CD14-positive monocyte (primary cell): ENCODE results near the gene XXYLT1. TPM values are rescaled to one million over a fixed set of nuclear protein-coding genes. Genes with fewer than 3 reads are reported as not detected.

ENCODE experiments used
- DNase-seq, 3 donors: peaks; one replicate each; pipeline ENCODE4 v3.0.0-alpha.2; 2011 to 2022
- H2AFZ ChIP-seq: 2 replicates; pipeline ENCODE4 v1.6.0; 2012; ENCODE audit warnings: mild to moderate bottlenecking, low read depth, low read length, inconsistent platforms; ENCODE audit not compliant: insufficient read depth, poor library complexity, severe bottlenecking
- H3K27ac ChIP-seq, 2 donors: 1 replicate in 1 of 2; 2 replicates in 1 of 2; pipeline ENCODE4 v1.5.1; 2012 to 2013; ENCODE audit warnings: low read length in 2 of 2, control low read depth in 1 of 2, inconsistent platforms in 1 of 2, low read depth in 1 of 2, mild to moderate bottlenecking in 1 of 2
- H3K27me3 ChIP-seq, 2 donors: one replicate each; pipeline versions ENCODE4 v1.6.0 to v1.6.1; 2011 to 2013; ENCODE audit warnings: low read length in 2 of 2; ENCODE audit not compliant: control insufficient read depth in 2 of 2, insufficient read depth in 2 of 2
- H3K36me3 ChIP-seq, 2 donors: replicated peaks in 1 of 2; 1 replicate in 1 of 2; 2 replicates in 1 of 2; pipeline versions ENCODE4 v1.5.1 to v1.6.1; 2012 to 2013; ENCODE audit warnings: low read length in 2 of 2, control low read depth in 1 of 2, inconsistent platforms in 1 of 2, mild to moderate bottlenecking in 1 of 2; ENCODE audit not compliant: insufficient read depth in 2 of 2, control insufficient read depth in 1 of 2
- H3K4me1 ChIP-seq, 2 donors: 1 replicate in 1 of 2; 2 replicates in 1 of 2; pipeline versions ENCODE4 v1.5.1 to v1.6.1; 2012 to 2013; ENCODE audit warnings: low read length in 2 of 2, control low read depth in 1 of 2, inconsistent platforms in 1 of 2, mild to moderate bottlenecking in 1 of 2, moderate library complexity in 1 of 2; ENCODE audit not compliant: insufficient read depth in 2 of 2, control insufficient read depth in 1 of 2
- H3K4me2 ChIP-seq: replicated peaks from 2 replicates; pipeline ENCODE3; 2012; ENCODE audit warnings: low read length, moderate library complexity, mild to moderate bottlenecking; ENCODE audit not compliant: poor library complexity, severe bottlenecking; ENCODE audit errors: extremely low read depth
- H3K4me3 ChIP-seq, 3 experiments: fragments of 200-600 bp in 1 of 3; sonication (generic) in 1 of 3; replicated peaks in 1 of 3; 1 replicate in 2 of 3; 2 replicates in 1 of 3; pipeline ENCODE4 v1.5.1; 2011 to 2013; ENCODE audit warnings: low read length in 3 of 3, mild to moderate bottlenecking in 3 of 3, control low read depth in 2 of 3, low read depth in 2 of 3, inconsistent platforms in 1 of 3, moderate library complexity in 1 of 3
- H3K79me2 ChIP-seq: 2 replicates; pipeline ENCODE4 v1.6.0; 2012; ENCODE audit warnings: mild to moderate bottlenecking, control low read depth, inconsistent platforms, low read length, moderate library complexity; ENCODE audit not compliant: insufficient read depth
- H3K9ac ChIP-seq: 2 replicates; pipeline ENCODE4 v1.6.0; 2017; ENCODE audit warnings: low read length, mild to moderate bottlenecking; ENCODE audit not compliant: insufficient read depth, poor library complexity, severe bottlenecking
- H3K9me3 ChIP-seq, 2 donors: replicated peaks in 1 of 2; 1 replicate in 1 of 2; 2 replicates in 1 of 2; pipeline versions ENCODE4 v1.5.1 to v1.6.1; 2012 to 2013; ENCODE audit warnings: low read length in 2 of 2, control low read depth in 1 of 2; ENCODE audit not compliant: control insufficient read depth in 1 of 2, insufficient read depth in 1 of 2
- H4K20me1 ChIP-seq: 2 replicates; pipeline ENCODE4 v1.6.0; 2012; ENCODE audit warnings: mild to moderate bottlenecking, low read length, control low read depth, moderate library complexity; ENCODE audit not compliant: insufficient read depth
- H3K27ac Mint-ChIP-seq, 7 donors: one replicate each; pipeline ENCODE4 v1.8.0; 2020; ENCODE audit warnings: mild to moderate bottlenecking in 7 of 7, mixed read lengths in 7 of 7, moderate library complexity in 6 of 7, inconsistent platforms in 2 of 7
- H3K27me3 Mint-ChIP-seq, 3 donors: one replicate each; pipeline ENCODE4 v1.8.0; 2021 to 2022; ENCODE audit warnings: low read depth in 3 of 3, mild to moderate bottlenecking in 3 of 3, mixed read lengths in 3 of 3, moderate library complexity in 3 of 3, inconsistent platforms in 1 of 3
- H3K36me3 Mint-ChIP-seq, 2 donors: one replicate each; pipeline ENCODE4 v1.8.0; 2020; ENCODE audit warnings: mixed read lengths in 2 of 2, inconsistent platforms in 1 of 2, mild to moderate bottlenecking in 1 of 2
- H3K4me1 Mint-ChIP-seq: one replicate; pipeline ENCODE4 v1.8.0; 2020; ENCODE audit warnings: mild to moderate bottlenecking, mixed read lengths
- H3K4me3 Mint-ChIP-seq, 2 donors: one replicate each; pipeline ENCODE4 v1.8.0; 2020; ENCODE audit warnings: mild to moderate bottlenecking in 2 of 2, mixed read lengths in 2 of 2, moderate library complexity in 1 of 2
- H3K9me3 Mint-ChIP-seq, 7 donors: one replicate each; pipeline ENCODE4 v1.8.0; 2020 to 2022; ENCODE audit warnings: mixed read lengths in 7 of 7, mild to moderate bottlenecking in 6 of 7, moderate library complexity in 6 of 7, inconsistent platforms in 2 of 7
- CTCF ChIP-seq: fragments of 200-600 bp; IDR thresholded peaks from one replicate; pipeline ENCODE4 v1.8.0; 2022; ENCODE audit warnings: antibody characterized with exemption, mild to moderate bottlenecking
- WGBS: methylation state at CpG from one replicate; pipeline ENCODE4 v1.1.5; 2013; ENCODE audit warnings: missing lambda C conversion rate; ENCODE audit not compliant: insufficient coverage; 5-methylcytosine and 5-hydroxymethylcytosine counted together
- intact Hi-C, 2 donors: fragments of 100-400 bp; cut with micrococcal nuclease; formaldehyde crosslinking; loops; one replicate each; pipeline versions ENCODE4 v1.15.0 to v1.15.1; 2023
- polyA plus RNA-seq, 3 donors: library from polyadenylated mRNA; depleted of rRNA in 1 of 3; unstranded in 2 of 3; stranded (reverse) in 1 of 3; fragments of 300-500 nt in 2 of 3; fragments of >200 nt in 1 of 3; fragmentation: Illumina TruSeq in 2 of 3; gene quantifications; 1 replicate in 2 of 3; 2 replicates in 1 of 3; pipeline ENCODE4 v1.2.3, GENCODE V29; 2012 to 2021

XXYLT1 gene
- polyA plus RNA-seq, 3 donors, result 11.8 to 13.5 (median 13.2) TPM

- no peak overlapping the region for H3K27ac ChIP-seq
- Mint-ChIP-seq H3K4me1 (peaks cover 52% of the 10 kb centered on the region), H3K27ac (no peak overlapping the region), H3K9me3 (peaks cover 0 to 1% (median 0%) of the 10 kb centered on the region in 7 donors), H3K36me3 (peaks cover 36% of the 10 kb centered on the region in 2 donors), H3K4me3 (no peak overlapping the region), H3K27me3 (peaks cover 0 to 5% (median 0%) of the 10 kb centered on the region in 3 donors)
- no peak overlapping the region for H3K4me3 ChIP-seq
- H3K9me3 ChIP-seq, result no peaks in the 10 kb centered on the region
- 97% methylated on average over 3 of the region's 3 CpGs for WGBS
- H2AFZ ChIP-seq, result no peak overlapping the region
- no peak for DNase-seq
- H3K4me1 ChIP-seq, result peaks cover 47 to 59% of the 10 kb centered on the region in 2 donors
- H3K36me3 ChIP-seq, result peaks cover 3 to 28% of the 10 kb centered on the region in 2 donors
- no peaks in the 10 kb centered on the region for H3K27me3 ChIP-seq
- H3K79me2 ChIP-seq, result peaks cover 47% of the 10 kb centered on the region
- TF ChIP-seq CTCF, result no peak
- no peak overlapping the region for H3K9ac ChIP-seq
- peaks cover 25% of the 10 kb centered on the region for H4K20me1 ChIP-seq
- intact Hi-C loops, result no loop called here
- no peak overlapping the region for H3K4me2 ChIP-seq
Observed at GRCh38 chr3:195267096-195267495, 3.9 kb downstream of the XXYLT1 start.

GRCh38 chr3:195266428-195266827, 4.5 kb downstream of the XXYLT1 start:
- peaks cover 20% of the 10 kb centered on the region for H4K20me1 ChIP-seq
- TF ChIP-seq CTCF, result no peak
- H3K4me3 Mint-ChIP-seq, result no peak overlapping the region

More at GRCh38 chr3:195266428-195266827, 4.5 kb downstream of the XXYLT1 start:
- 100% methylated on average over 3 of the region's 5 CpGs for whole genome bisulfite sequencing
- no peak overlapping the region for H3K9ac ChIP-seq
- H3K4me2 ChIP-seq, result no peak overlapping the region
- peaks cover 54% of the 10 kb centered on the region for H3K79me2 ChIP-seq
- H3K36me3 ChIP-seq, result peaks cover 3 to 28% of the 10 kb centered on the region in 2 donors
- H3K4me1 ChIP-seq, result peaks cover 40 to 59% of the 10 kb centered on the region in 2 donors
- no peak for DNase-seq
- H3K27ac ChIP-seq, result no peak overlapping the region
- no peak overlapping the region for H3K4me3 ChIP-seq
- H3K27me3 ChIP-seq, result no peaks in the 10 kb centered on the region
- intact Hi-C loops, result no loop called here
- peaks cover 36% of the 10 kb centered on the region in 2 donors for H3K36me3 Mint-ChIP-seq
- H3K4me1 Mint-ChIP-seq, result peaks cover 46% of the 10 kb centered on the region
- no peak overlapping the region for H2AFZ ChIP-seq
- peaks cover 0 to 5% (median 0%) of the 10 kb centered on the region in 3 donors for H3K27me3 Mint-ChIP-seq
- no peak overlapping the region for H3K27ac Mint-ChIP-seq
- peaks cover 0 to 1% (median 0%) of the 10 kb centered on the region in 7 donors for H3K9me3 Mint-ChIP-seq
- H3K9me3 ChIP-seq, result no peaks in the 10 kb centered on the region
